ENCODE results near the gene CCDC33.
A peak's percentile ranks its signal among the peaks of the same experiment; 100 is the strongest.

Gene CCDC33

DNA sequence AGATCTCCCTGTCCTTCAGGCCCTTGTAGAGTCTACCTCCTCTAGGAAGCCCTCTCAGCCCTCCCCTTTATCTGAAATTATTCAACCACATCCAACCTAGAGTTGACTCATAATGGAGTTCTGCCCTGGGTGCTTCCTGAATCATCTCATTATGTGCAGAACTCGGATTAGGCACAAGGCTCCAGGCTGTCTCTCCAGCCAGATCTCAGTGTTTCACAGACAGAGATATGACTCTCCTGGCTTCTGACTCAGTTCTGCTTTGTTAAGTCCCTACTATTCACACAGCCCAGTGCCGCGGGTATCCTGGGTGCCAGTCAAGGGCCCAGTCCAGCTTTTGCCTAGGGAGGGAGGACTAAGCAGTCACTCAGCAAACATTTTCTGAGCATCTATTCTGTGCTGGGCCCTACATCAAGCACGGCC is 42.8 kb upstream of the CCDC33 start (continued):
- peak; percentile 8; the same call in 1 of the 2 replicates for TF ChIP-seq ZNF335 (tag by site-specific recombination; conservative IDR thresholded peaks at IDR 0.05)
- TF ChIP-seq, protein P1, sequence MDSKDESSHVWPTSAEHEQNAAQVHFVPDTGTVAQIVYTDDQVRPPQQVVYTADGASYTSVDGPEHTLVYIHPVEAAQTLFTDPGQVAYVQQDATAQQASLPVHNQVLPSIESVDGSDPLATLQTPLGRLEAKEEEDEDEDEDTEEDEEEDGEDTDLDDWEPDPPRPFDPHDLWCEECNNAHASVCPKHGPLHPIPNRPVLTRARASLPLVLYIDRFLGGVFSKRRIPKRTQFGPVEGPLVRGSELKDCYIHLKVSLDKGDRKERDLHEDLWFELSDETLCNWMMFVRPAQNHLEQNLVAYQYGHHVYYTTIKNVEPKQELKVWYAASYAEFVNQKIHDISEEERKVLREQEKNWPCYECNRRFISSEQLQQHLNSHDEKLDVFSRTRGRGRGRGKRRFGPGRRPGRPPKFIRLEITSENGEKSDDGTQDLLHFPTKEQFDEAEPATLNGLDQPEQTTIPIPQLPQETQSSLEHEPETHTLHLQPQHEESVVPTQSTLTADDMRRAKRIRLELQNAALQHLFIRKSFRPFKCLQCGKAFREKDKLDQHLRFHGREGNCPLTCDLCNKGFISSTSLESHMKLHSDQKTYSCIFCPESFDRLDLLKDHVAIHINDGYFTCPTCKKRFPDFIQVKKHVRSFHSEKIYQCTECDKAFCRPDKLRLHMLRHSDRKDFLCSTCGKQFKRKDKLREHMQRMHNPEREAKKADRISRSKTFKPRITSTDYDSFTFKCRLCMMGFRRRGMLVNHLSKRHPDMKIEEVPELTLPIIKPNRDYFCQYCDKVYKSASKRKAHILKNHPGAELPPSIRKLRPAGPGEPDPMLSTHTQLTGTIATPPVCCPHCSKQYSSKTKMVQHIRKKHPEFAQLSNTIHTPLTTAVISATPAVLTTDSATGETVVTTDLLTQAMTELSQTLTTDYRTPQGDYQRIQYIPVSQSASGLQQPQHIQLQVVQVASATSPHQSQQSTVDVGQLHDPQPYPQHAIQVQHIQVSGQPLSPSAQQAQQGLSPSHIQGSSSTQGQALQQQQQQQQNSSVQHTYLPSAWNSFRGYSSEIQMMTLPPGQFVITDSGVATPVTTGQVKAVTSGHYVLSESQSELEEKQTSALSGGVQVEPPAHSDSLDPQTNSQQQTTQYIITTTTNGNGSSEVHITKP (tag by site-specific recombination; IDR thresholded peaks at IDR 0.05) = peak; percentile 35; the same call in 1 of the 2 replicates
- TF ChIP-seq, protein P2, sequence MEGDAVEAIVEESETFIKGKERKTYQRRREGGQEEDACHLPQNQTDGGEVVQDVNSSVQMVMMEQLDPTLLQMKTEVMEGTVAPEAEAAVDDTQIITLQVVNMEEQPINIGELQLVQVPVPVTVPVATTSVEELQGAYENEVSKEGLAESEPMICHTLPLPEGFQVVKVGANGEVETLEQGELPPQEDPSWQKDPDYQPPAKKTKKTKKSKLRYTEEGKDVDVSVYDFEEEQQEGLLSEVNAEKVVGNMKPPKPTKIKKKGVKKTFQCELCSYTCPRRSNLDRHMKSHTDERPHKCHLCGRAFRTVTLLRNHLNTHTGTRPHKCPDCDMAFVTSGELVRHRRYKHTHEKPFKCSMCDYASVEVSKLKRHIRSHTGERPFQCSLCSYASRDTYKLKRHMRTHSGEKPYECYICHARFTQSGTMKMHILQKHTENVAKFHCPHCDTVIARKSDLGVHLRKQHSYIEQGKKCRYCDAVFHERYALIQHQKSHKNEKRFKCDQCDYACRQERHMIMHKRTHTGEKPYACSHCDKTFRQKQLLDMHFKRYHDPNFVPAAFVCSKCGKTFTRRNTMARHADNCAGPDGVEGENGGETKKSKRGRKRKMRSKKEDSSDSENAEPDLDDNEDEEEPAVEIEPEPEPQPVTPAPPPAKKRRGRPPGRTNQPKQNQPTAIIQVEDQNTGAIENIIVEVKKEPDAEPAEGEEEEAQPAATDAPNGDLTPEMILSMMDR (tag by site-specific recombination; IDR thresholded peaks at IDR 0.05) = no peak
- no peak for TF ChIP-seq ZNF175 (tag by site-specific recombination; IDR thresholded peaks at IDR 0.05)
- TF ChIP-seq INSM2 (tag by site-specific recombination; IDR thresholded peaks at IDR 0.05) = no peak
- no peak for TF ChIP-seq ZNF623 (tag by site-specific recombination; IDR thresholded peaks at IDR 0.05)
- TF ChIP-seq ZNF677 (tag by site-specific recombination; IDR thresholded peaks at IDR 0.05) = no peak
- no peak for TF ChIP-seq ZNF423 (tag by site-specific recombination; IDR thresholded peaks at IDR 0.05)
- peak; percentile 93 for TF ChIP-seq ZNF600 (tag by site-specific recombination; IDR thresholded peaks at IDR 0.05)
- TF ChIP-seq ZNF211 (tag by site-specific recombination; IDR thresholded peaks at IDR 0.05; ENCODE audit: low read depth) = no peak
- no peak for TF ChIP-seq HOXA7 (CRISPR knock-in tag; IDR thresholded peaks at IDR 0.05; ENCODE audit: borderline replicate concordance)
- peak; percentile 98 for TF ChIP-seq ZNF664 (tag by site-specific recombination; IDR thresholded peaks at IDR 0.05)
- no peak for TF ChIP-seq ZNF133 (tag by site-specific recombination; IDR thresholded peaks at IDR 0.05)

DNA sequence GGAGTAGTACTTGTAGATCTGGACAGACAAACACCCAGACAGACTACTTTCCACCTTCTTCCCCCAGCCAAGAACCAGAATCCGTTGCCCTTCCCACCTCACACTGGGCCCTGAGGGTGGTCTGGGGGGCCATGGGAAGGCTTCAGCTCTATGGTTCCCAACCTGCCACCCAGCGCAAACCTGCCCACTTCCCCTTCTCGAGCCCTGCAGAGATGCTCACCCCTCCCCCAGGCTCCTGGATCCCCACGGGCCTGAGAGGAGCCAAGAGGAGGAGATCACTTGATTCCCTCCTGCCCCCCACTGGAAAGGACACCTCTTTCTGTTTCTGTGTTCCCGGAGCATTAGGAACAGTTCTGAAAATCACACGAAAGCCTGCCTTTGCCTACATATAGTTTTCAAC is 42.2 kb upstream of the CCDC33 start:
- no peaks in the 10 kb centered on the region for H3K9me3 ChIP-seq (ENCODE audit: control insufficient read depth, insufficient read depth, low read depth, low read length)
- peak overlapping the region; percentile 53; the same call in 1 of the 2 replicates for H3K27ac ChIP-seq (ENCODE audit: extremely low read depth, low read depth, low read length)
- H3K4me3 ChIP-seq (ENCODE audit: low read depth, low read length) = no peak overlapping the region
- peaks cover 0 to 12% of the 10 kb centered on the region in 2 experiments; a peak in 1 of 3 replicates for H3K36me3 ChIP-seq (ENCODE audit: control insufficient read depth in 2 of 2, insufficient read depth in 1 of 2, low read length in 2 of 2)
- H3K4me1 ChIP-seq (ENCODE audit: control insufficient read depth, insufficient read depth, low read length) = peaks cover 22% of the 10 kb centered on the region
- CTCF ChIA-PET = interaction anchor here (0.7 to 5.3 kb wide), 5 partner anchors 10 to 116 kb away, joined by 3 to 38 read pairs (median 4); no protein-coding TSS in a partner anchor
- TF ChIP-seq ZNF585B (tag by site-specific recombination; IDR thresholded peaks at IDR 0.05) = no peak
- TF ChIP-seq ZNF404 (tag by site-specific recombination; IDR thresholded peaks at IDR 0.05) = no peak
- no peak for TF ChIP-seq OSR2 (tag by site-specific recombination; IDR thresholded peaks at IDR 0.05)
- TF ChIP-seq ZNF791 (tag by site-specific recombination; IDR thresholded peaks at IDR 0.05) = no peak
- TF ChIP-seq ZBTB48 (tag by site-specific recombination; IDR thresholded peaks at IDR 0.05) = no peak
- no peak for TF ChIP-seq ZNF707 (tag by site-specific recombination; IDR thresholded peaks at IDR 0.05)
- no peak for TF ChIP-seq PBX3 (CRISPR knock-in tag; IDR thresholded peaks at IDR 0.05)
- POLR2A ChIA-PET = interaction anchor here (1.0 to 1.7 kb wide), 5 partner anchors 9 to 58 kb away, joined by 4 to 8 read pairs (median 4); partner anchors contain the start of gene STRA6
